ENCODE results near the gene THAP7. TPM values are rescaled to one million over a fixed set of nuclear protein-coding genes. Genes with fewer than 3 reads are reported as not detected.

THAP7 gene
- total RNA-seq: 21.3 and 21.4 TPM in 2 replicates

GRCh38 chr22:21001601-21002325 lies at the start of gene THAP7:
THAP7 (minus strand) TSS chr22:21002118; CDS start chr22:21001911, 207 bp downstream.

GRCh38 chr22:21045585-21046294 lies 43.8 kb upstream of the THAP7 start, which contains the start of gene LRRC74B:
LRRC74B (plus strand) TSS chr22:21045946; CDS start chr22:21045987, 41 bp downstream.

GRCh38 chr22:21032037-21032867 lies 30.3 kb upstream of the THAP7 start, which contains the start of gene SLC7A4:
SLC7A4 (minus strand) TSS chr22:21032561; CDS start chr22:21031812, 749 bp downstream.

GRCh38 chr22:21014726-21015465 lies 13.0 kb upstream of the THAP7 start, which contains the start of gene P2RX6:
P2RX6 (plus strand) TSS chr22:21015165; CDS start chr22:21015175, 10 bp downstream.

GRCh38 chr22:20981787-20982562 lies 19.9 kb downstream of the THAP7 start, which contains the start of gene LZTR1:
LZTR1 (plus strand) TSS chr22:20982297; CDS start chr22:20982372, 75 bp downstream.

GRCh38 chr22:20966883-20967696 lies 34.8 kb downstream of the THAP7 start, which contains the start of gene AIFM3:
AIFM3 (plus strand) TSS chr22:20967255; CDS start chr22:20967945, 690 bp downstream.

Other genes starting within 250 kb of the THAP7 start
- gene SERPIND1, start 228.0 kb downstream of the THAP7 start, total RNA-seq: not detected in 2 replicates
- 55.6 and 63.8 TPM in 2 replicates for gene PI4KA, start 143.3 kb downstream of the THAP7 start, total RNA-seq
- gene SNAP29, start 143.1 kb downstream of the THAP7 start, total RNA-seq: 9.2 and 9.3 TPM in 2 replicates
- 51.7 and 53.8 TPM in 2 replicates for gene CRKL, start 84.7 kb downstream of the THAP7 start, total RNA-seq
- 0.52 and 0.56 TPM in 2 replicates for gene AIFM3, start 34.9 kb downstream of the THAP7 start, total RNA-seq
- gene LZTR1, start 19.8 kb downstream of the THAP7 start, total RNA-seq: 75.3 and 97.5 TPM in 2 replicates
- gene P2RX6, start 13.0 kb upstream of the THAP7 start, total RNA-seq: 10.2 and 20.8 TPM in 2 replicates
- gene SLC7A4, start 30.4 kb upstream of the THAP7 start, total RNA-seq: 0.30 and 1.1 TPM in 2 replicates
- gene LRRC74B, start 43.8 kb upstream of the THAP7 start, total RNA-seq: 0.07 TPM in 1 of 2 replicates, not detected in the other

Data from smooth muscle cell of the pulmonary artery (primary cell).